LNCaP clone FGC (cell line): Measurements from ENCODE around the gene ABCC11.

Experiments used
- DNase-seq: peaks from one replicate; pipeline ENCODE4 v3.0.0-alpha.2; 2011; ENCODE audit warnings: low read depth
- H3K4me3 ChIP-seq: 2 replicates; pipeline ENCODE4 v1.5.1; 2011; ENCODE audit warnings: mild to moderate bottlenecking, low read depth, low read length, control low read depth
- CTCF ChIP-seq: IDR thresholded peaks from 2 replicates; pipeline ENCODE4 v1.5.1; 2012; ENCODE audit warnings: mild to moderate bottlenecking; ENCODE audit not compliant: control insufficient read depth, insufficient read depth; ENCODE audit errors: extremely low read depth

Gene ABCC11

DNA sequence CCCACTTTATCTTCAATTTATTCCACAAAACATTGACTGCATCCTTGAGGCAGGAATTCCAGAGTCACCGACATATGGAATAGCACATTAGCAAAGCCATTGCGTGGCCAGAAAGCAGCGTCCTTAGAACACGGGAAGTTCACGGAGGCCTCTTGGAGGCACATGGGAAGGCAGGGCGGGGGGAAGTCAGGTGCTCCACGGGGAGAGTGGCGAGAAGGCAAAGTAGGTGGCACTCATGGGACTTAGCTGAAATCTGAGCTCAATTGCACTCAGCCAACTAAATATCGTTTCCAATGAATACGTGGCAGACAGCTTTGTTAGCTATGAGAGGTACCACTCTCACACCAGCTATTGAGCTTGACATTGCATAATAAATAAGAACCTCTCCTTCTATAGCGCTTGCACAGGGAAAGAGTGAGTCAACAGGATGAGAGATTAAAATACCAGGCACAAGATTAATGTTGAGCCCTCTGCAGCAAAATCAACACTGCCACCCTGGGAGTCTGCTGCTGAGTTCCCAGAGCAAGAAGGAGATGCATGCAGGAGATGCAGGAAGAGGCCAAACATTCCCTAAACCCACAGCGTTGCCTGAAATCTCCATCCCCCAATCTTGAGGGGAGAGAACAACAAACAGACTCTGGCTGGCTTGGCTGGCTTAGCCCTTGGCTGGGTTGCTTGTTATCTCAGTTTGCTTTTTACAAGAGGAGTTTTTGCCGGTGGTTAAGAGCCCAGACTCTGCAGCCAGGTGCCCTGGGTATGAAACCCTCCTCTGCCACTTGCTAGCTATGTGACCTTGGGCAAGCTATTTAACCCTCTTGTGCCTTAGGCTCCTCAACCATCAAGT, 120.3 kb downstream of the ABCC11 start:
- no peak for TF ChIP-seq CTCF
- H3K4me3 ChIP-seq = no peak overlapping the region
- DNase-seq = peak; percentile 88

DNA sequence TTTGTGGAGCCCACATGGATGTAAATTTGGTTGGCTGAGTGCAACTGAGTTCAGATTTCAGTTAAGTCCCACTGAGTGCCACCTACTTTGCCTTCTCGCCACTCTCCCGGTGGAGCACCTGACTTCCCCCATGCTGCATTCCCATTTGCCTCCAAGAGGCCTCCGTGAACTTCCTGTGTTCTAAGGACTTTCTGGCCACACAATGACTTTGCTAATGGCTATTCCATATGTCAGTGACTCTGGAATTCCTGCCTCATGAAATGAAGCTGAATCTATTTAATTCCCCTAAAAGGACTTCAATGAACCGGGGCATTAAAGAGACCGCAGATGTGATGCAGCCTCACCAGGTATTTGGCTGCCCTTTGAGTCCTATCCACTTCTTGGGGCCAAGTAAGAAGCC, 121.5 kb downstream of the ABCC11 start:
- no peak for TF ChIP-seq CTCF
- no peak overlapping the region for H3K4me3 ChIP-seq
- DNase-seq = no peak

GRCh38 chr16:48124266-48124665, 123.1 kb downstream of the ABCC11 start:
- H3K4me3 ChIP-seq = no peak overlapping the region
- TF ChIP-seq CTCF = no peak
- no peak for DNase-seq

DNA sequence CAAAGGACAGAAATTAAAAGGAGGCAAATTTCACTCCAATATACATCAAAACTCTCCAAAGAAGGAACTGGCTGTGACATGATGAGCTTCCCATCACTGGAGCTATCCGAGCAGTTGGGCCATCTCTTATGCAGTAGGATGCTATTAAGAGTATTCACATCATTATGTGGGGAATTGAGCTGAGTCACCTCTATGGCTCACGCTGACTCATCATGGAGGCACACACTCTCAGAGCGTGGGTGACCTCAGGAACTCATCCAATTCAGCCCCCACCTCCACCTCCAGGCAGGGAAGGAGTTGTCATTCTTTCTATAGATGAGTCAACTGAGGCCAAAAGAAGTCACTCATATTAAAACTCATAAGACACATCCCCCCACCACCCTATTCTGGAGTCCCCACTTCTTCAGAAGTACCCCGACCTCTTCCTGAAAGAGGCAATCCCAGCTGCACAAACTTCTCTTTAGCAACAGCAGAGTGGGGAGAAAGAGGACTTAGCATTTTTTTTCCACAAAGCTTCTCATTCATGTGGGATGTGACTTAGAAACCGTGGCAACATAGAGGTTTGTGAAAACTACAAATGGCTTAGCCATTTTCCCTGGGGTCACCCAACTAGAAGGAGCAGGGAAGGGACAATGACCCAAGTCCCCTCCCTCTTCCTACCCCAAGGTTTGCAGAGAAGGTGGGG, 124.1 kb downstream of the ABCC11 start:
- DNase-seq = no peak
- no peak overlapping the region for H3K4me3 ChIP-seq
- TF ChIP-seq CTCF = no peak

- no peak for DNase-seq
- TF ChIP-seq CTCF = no peak
- H3K4me3 ChIP-seq = no peak overlapping the region
Measured at GRCh38 chr16:48121276-48121675, 126.1 kb downstream of the ABCC11 start.

DNA sequence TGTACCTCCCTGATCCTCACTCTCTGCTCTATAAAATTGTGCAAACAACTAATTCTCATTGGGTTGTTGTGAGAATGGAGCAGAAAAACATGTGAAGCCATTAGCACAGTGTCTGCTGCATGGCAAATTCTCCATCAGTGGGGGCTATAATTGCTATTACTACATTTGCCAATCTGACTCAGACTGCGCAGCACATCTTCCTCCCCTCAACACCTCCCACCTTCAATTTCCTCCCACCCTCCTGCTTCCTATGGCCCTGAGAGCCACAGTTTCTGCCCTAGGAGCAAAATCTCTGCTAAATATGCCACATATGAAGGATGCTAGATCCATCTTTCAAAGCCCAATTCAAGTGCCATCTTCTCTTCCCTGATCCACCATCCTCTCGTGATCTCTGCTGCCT, 128.5 kb downstream of the ABCC11 start:
- no peak for DNase-seq
- TF ChIP-seq CTCF = no peak

More for the DNA sequence above, 128.5 kb downstream of the ABCC11 start:
- no peak overlapping the region for H3K4me3 ChIP-seq
